Lung (tissue), 12 donors: Measurements from ENCODE around the gene KANK4. TPM values are rescaled to one million over a fixed set of nuclear protein-coding genes. Genes with fewer than 3 reads are reported as not detected.

Experiments
- ATAC-seq: fragments of 200-7000 bp; cut with Tn5 transposase; one replicate; pipeline ENCODE4 v1.9.1; 2020; ENCODE audit warnings: moderate number of reproducible peaks; ENCODE audit not compliant: insufficient read depth, low FRiP score
- DNase-seq, 3 donors: peaks; one replicate each; pipeline ENCODE4 v3.0.0-alpha.2; 2013 to 2017
- H3K27ac ChIP-seq, 2 donors: one replicate each; pipeline ENCODE4 v1.5.1; 2013; ENCODE audit warnings: mild to moderate bottlenecking in 2 of 2, moderate library complexity in 2 of 2, control low read depth in 1 of 2, inconsistent platforms in 1 of 2, low read depth in 1 of 2, low read length in 1 of 2
- H3K27me3 ChIP-seq, 3 donors: one replicate each; pipeline ENCODE4 v1.5.1; 2013; ENCODE audit warnings: low read length in 2 of 3; ENCODE audit not compliant: control insufficient read depth in 3 of 3, insufficient read depth in 3 of 3
- H3K36me3 ChIP-seq, 4 donors: one replicate each; pipeline ENCODE4 v1.5.1; 2013; ENCODE audit warnings: low read length in 4 of 4, mild to moderate bottlenecking in 1 of 4, moderate library complexity in 1 of 4; ENCODE audit not compliant: control insufficient read depth in 4 of 4, insufficient read depth in 4 of 4
- H3K4me1 ChIP-seq, 5 donors: one replicate each; pipeline ENCODE4 v1.5.1; 2013; ENCODE audit warnings: low read length in 5 of 5, mild to moderate bottlenecking in 2 of 5, moderate library complexity in 1 of 5; ENCODE audit not compliant: control insufficient read depth in 5 of 5, insufficient read depth in 5 of 5
- H3K4me3 ChIP-seq: one replicate; pipeline ENCODE4 v1.5.1; 2013; ENCODE audit warnings: mild to moderate bottlenecking, control low read depth, moderate library complexity
- H3K9ac ChIP-seq, 2 donors: one replicate each; pipeline ENCODE4 v1.5.1; 2013; ENCODE audit warnings: low read length in 2 of 2, control low read depth in 1 of 2; ENCODE audit not compliant: insufficient read depth in 1 of 2
- H3K9me3 ChIP-seq, 4 donors: one replicate each; pipeline ENCODE4 v1.5.1; 2013; ENCODE audit warnings: low read length in 3 of 4, mild to moderate bottlenecking in 1 of 4, moderate library complexity in 1 of 4; ENCODE audit not compliant: control insufficient read depth in 4 of 4, insufficient read depth in 3 of 4
- CTCF ChIP-seq: IDR thresholded peaks from 2 replicates; pipeline ENCODE4 v1.5.1; 2012; ENCODE audit warnings: mild to moderate bottlenecking; ENCODE audit errors: control extremely low read depth, extremely low read depth
- WGBS, 2 donors: extraction: QIAGEN DNeasy Blood & Tissue Kit; methylation state at CpG; one replicate each; pipeline ENCODE4 v1.1.7; 2013; 5-methylcytosine and 5-hydroxymethylcytosine counted together
- polyA plus RNA-seq, 2 donors: library from polyadenylated mRNA; stranded (reverse); fragments of 200-250 nt; gene quantifications; one replicate each; pipeline ENCODE4 v1.2.1, GENCODE V29; 2013
- total RNA-seq, 2 donors: library from RNA; depleted of rRNA in 1 of 2; stranded (reverse); fragments of >200 nt in 1 of 2; gene quantifications; one replicate each; pipeline ENCODE4 v1.2.1, GENCODE V29; 2014 to 2021
- donor health status: control.
- donor health status: control.
- donor health status: Bipolar disorder and iron deficiency.
- donor health status: healthy.
- donor health status: DM: yes; HTN: yes; CAD: no.

The KANK4 gene
- total and polyA plus RNA-seq, 4 donors, result 0.10 to 11.4 (median 0.99) TPM

GRCh38 chr1:62218604-62219003 lies 100.6 kb downstream of the KANK4 start:
- no peak for TF ChIP-seq CTCF
- Histone ChIP-seq H3K27me3 (no peaks in the 10 kb centered on the region), H3K4me1 (no peaks in the 10 kb centered on the region), H3K27ac (no peak overlapping the region), H3K4me3 (no peak overlapping the region), H3K9ac (no peak overlapping the region), H3K36me3 (no peaks in the 10 kb centered on the region), H3K9me3 (no peaks in the 10 kb centered on the region)
- 67 to 75% methylated on average over 2 of the region's 2 CpGs for WGBS, 2 donors
- ATAC-seq (no peak), DNase-seq (no peak)

- DNase-seq (no peak), ATAC-seq (no peak)
- no peak for TF ChIP-seq CTCF
- H3K9me3 ChIP-seq, result peaks cover 0 to 8% (median 5%) of the 10 kb centered on the region in 4 donors
- H3K4me3 ChIP-seq, result no peak overlapping the region
- H3K9ac ChIP-seq, result no peak overlapping the region
- 67 to 82% methylated on average over 6 of the region's 6 CpGs for WGBS, 2 donors
- H3K27me3 ChIP-seq, result no peaks in the 10 kb centered on the region
- no peaks in the 10 kb centered on the region for H3K4me1 ChIP-seq
- H3K27ac ChIP-seq, result no peak overlapping the region
- H3K36me3 ChIP-seq, result peaks cover 0 to 19% (median 5%) of the 10 kb centered on the region in 4 donors
These were observed 105.9 kb downstream of the KANK4 start for GRCh38 chr1:62213075-62213914.

- no peak overlapping the region for H3K9ac ChIP-seq
- H3K27ac ChIP-seq, result no peak overlapping the region
- DNase-seq (no peak), ATAC-seq (no peak)
- no peaks in the 10 kb centered on the region for H3K27me3 ChIP-seq
- 84 to 85% methylated on average over 6 of the region's 6 CpGs for WGBS, 2 donors
- TF ChIP-seq CTCF, result no peak
- H3K4me3 ChIP-seq, result no peak overlapping the region
- no peaks in the 10 kb centered on the region for H3K4me1 ChIP-seq
- peaks cover 0 to 12% (median 5%) of the 10 kb centered on the region in 4 donors for H3K9me3 ChIP-seq
- peaks cover 0 to 24% (median 7%) of the 10 kb centered on the region in 4 donors for H3K36me3 ChIP-seq
These were observed 106.8 kb downstream of the KANK4 start for GRCh38 chr1:62212411-62212810.

GRCh38 chr1:62210960-62211359 lies 108.3 kb downstream of the KANK4 start:
- ATAC-seq, result no peak
- no peak overlapping the region for H3K27ac ChIP-seq
- H3K4me1 ChIP-seq, result no peaks in the 10 kb centered on the region
- H3K9ac ChIP-seq, result no peak overlapping the region
- 99 to 100% methylated on average over 1 of the region's 1 CpG for WGBS, 2 donors
- no peak for DNase-seq
- H3K27me3 ChIP-seq, result no peaks in the 10 kb centered on the region
- H3K4me3 ChIP-seq, result no peak overlapping the region
- peaks cover 0 to 28% (median 7%) of the 10 kb centered on the region in 4 donors for H3K36me3 ChIP-seq
- no peak for TF ChIP-seq CTCF
- peaks cover 0 to 12% (median 5%) of the 10 kb centered on the region in 4 donors for H3K9me3 ChIP-seq
